ENCODE results near the gene SMARCD1.
A peak's percentile ranks its signal among the peaks of the same experiment; 100 is the strongest.

The SMARCD1 gene

GRCh38 chr12:50060120-50060468 lies 25.0 kb upstream of the SMARCD1 start:
- no peak overlapping the region for H3K27ac ChIP-seq
- H3K9ac ChIP-seq, result no peak overlapping the region
- peaks cover 31 to 57% (median 50%) of the 10 kb centered on the region in 10 experiments for H3K4me1 ChIP-seq
- no peak overlapping the region for H3K4me3 ChIP-seq
- H3K27me3 ChIP-seq, result peaks cover 13 to 32% (median 26%) of the 10 kb centered on the region in 11 experiments
- TF ChIP-seq Cebpa-rat (IDR thresholded peaks at IDR 0.05), result no peak
- peak overlapping the region in 6 of 11 experiments; percentile 27 to 60 (median 44); a peak in 11 of 22 replicates for H3K4me2 ChIP-seq
- peaks cover 0 to 27% (median 8%) of the 10 kb centered on the region in 11 experiments; a peak in 9 of 22 replicates for H4K20me1 ChIP-seq
- H3K9me3 ChIP-seq (replicated peaks in 1 of 11), result no peaks in the 10 kb centered on the region
- H3K36me3 ChIP-seq, result no peaks in the 10 kb centered on the region

- Histone ChIP-seq H3K9me3 (replicated peaks in 1 of 11) (no peaks in the 10 kb centered on the region), H3K27me3 (peaks cover 10 to 27% (median 24%) of the 10 kb centered on the region in 11 experiments), H3K9ac (no peak overlapping the region), H3K4me2 (peak overlapping the region in 5 of 11 experiments; percentile 5 to 60 (median 27); a peak in 6 of 22 replicates), H3K4me3 (no peak overlapping the region), H3K36me3 (no peaks in the 10 kb centered on the region), H4K20me1 (peaks cover 0 to 27% (median 8%) of the 10 kb centered on the region in 11 experiments; a peak in 9 of 22 replicates), H3K27ac (no peak overlapping the region), H3K4me1 (peaks cover 32 to 57% (median 50%) of the 10 kb centered on the region in 10 experiments)
- TF ChIP-seq Cebpa-rat (IDR thresholded peaks at IDR 0.05), result no peak
These were observed 24.0 kb upstream of the SMARCD1 start for GRCh38 chr12:50061171-50061570.

GRCh38 chr12:50061946-50062686 lies 23.0 kb upstream of the SMARCD1 start:
- Histone ChIP-seq H4K20me1 (peaks cover 0 to 18% (median 0%) of the 10 kb centered on the region in 11 experiments; a peak in 3 of 22 replicates), H3K27ac (no peak overlapping the region), H3K36me3 (no peaks in the 10 kb centered on the region), H3K4me2 (peak overlapping the region in 10 of 11 experiments; percentile 19 to 59 (median 36); a peak in 17 of 22 replicates), H3K4me1 (peaks cover 26 to 58% (median 48%) of the 10 kb centered on the region in 10 experiments), H3K9ac (no peak overlapping the region), H3K4me3 (no peak overlapping the region), H3K9me3 (replicated peaks in 1 of 11) (no peaks in the 10 kb centered on the region), H3K27me3 (peaks cover under 1 to 18% (median 14%) of the 10 kb centered on the region in 11 experiments; a peak in 19 of 22 replicates)
- TF ChIP-seq Cebpa-rat (IDR thresholded peaks at IDR 0.05), result no peak

DNA sequence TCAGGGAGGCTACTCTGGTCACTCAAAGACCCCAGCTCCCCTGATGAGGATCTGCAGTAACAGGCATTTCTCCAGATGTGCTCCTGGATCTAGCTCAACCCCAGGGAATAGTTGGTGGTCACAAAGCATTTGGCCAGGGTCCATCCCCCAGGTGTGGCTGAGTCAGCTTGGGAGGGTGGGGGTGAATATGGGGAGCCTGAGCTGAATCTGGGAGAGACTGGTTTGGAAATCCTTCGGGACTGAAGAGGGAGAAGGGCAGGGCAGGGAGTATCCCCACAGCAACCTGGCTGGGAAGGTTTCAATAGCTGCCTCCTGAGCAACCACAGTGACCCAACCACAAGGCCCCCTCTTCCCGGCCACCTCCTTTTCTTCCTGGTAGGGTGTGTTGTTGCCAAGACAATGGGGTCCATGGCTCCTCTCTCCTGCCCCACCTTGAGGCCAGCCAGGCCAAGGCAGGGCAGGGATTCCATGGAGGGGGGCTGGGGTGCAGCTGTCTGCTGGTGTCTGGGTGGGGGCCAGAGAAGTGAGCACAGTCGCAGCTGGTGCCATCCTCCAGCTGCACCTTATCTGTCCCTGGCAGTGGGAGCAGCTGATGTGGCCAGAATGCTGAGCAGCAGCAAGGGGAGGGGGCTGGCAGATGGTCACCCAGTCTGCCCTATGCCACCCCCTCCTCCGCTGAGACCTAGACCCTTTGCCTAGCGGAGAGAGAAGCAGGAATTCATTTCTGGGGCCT lies 22.2 kb upstream of the SMARCD1 start:
- no peak for TF ChIP-seq Cebpa-rat (IDR thresholded peaks at IDR 0.05)
- H3K4me2 ChIP-seq, result peak overlapping the region in 9 of 11 experiments; percentile 19 to 47 (median 36); a peak in 13 of 22 replicates
- H3K36me3 ChIP-seq, result no peaks in the 10 kb centered on the region
- peaks cover 0 to 10% (median 9%) of the 10 kb centered on the region in 11 experiments; a peak in 17 of 22 replicates for H3K27me3 ChIP-seq
- H3K9ac ChIP-seq, result no peak overlapping the region
- peaks cover 0 to 17% (median 0%) of the 10 kb centered on the region in 11 experiments; a peak in 2 of 22 replicates for H4K20me1 ChIP-seq
- no peak overlapping the region for H3K27ac ChIP-seq
- no peaks in the 10 kb centered on the region for H3K9me3 ChIP-seq (replicated peaks in 1 of 11)
- no peak overlapping the region for H3K4me3 ChIP-seq
- H3K4me1 ChIP-seq, result peaks cover 25 to 61% (median 48%) of the 10 kb centered on the region in 10 experiments

DNA sequence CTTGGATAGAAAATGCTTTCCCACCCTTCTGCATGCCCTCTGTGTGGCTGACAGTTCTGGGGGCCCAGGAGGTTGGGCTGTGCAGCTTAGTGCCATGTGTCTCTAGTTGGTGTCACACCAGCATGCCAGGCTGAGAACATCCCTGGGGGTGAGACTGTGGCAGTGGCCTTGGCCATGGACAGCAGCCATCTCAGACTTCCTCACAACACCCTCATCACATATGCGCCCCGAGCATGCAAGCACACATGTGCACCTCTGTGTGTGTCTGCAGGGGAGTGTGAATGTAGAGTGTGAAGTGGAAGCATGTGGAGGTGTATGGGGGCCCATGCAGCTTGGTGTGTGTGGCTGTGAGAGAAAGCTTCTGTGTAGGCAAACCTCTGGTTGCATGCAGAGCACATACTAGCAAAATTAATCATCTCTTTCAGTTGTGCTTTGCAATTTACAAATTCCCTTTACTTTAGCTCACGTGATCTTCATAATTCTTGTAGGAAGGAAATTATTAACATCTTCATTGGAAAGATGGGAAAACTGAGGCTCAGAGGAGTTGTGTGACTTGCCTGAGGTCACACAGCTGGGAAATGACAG lies 19.3 kb upstream of the SMARCD1 start:
- no peaks in the 10 kb centered on the region for H3K27me3 ChIP-seq
- no peaks in the 10 kb centered on the region for H3K9me3 ChIP-seq (replicated peaks in 1 of 11)
- peaks cover 15 to 50% (median 39%) of the 10 kb centered on the region in 10 experiments for H3K4me1 ChIP-seq
- H3K9ac ChIP-seq, result no peak overlapping the region
- H3K36me3 ChIP-seq, result no peaks in the 10 kb centered on the region
- peak overlapping the region in 9 of 11 experiments; percentile 6 to 56 (median 29); a peak in 13 of 22 replicates for H3K4me2 ChIP-seq
- TF ChIP-seq Cebpa-rat (IDR thresholded peaks at IDR 0.05), result no peak
- H4K20me1 ChIP-seq, result no peaks in the 10 kb centered on the region; a peak in 1 of 22 replicates
- H3K4me3 ChIP-seq, result no peak overlapping the region
- H3K27ac ChIP-seq, result no peak overlapping the region

GRCh38 chr12:50066402-50066801 lies 18.7 kb upstream of the SMARCD1 start:
- Histone ChIP-seq H3K9me3 (replicated peaks in 1 of 11) (no peaks in the 10 kb centered on the region), H3K4me1 (peaks cover 15 to 46% (median 36%) of the 10 kb centered on the region in 10 experiments), H3K9ac (no peak overlapping the region), H3K27me3 (no peaks in the 10 kb centered on the region), H3K4me2 (peak overlapping the region in 10 of 11 experiments; percentile 3 to 56 (median 25); a peak in 17 of 22 replicates), H3K4me3 (no peak overlapping the region), H4K20me1 (no peaks in the 10 kb centered on the region; a peak in 1 of 22 replicates), H3K27ac (no peak overlapping the region), H3K36me3 (no peaks in the 10 kb centered on the region)
- TF ChIP-seq Cebpa-rat (IDR thresholded peaks at IDR 0.05), result peak in 1 of 11 experiments; percentile 13; a peak in 1 of 22 replicates

DNA sequence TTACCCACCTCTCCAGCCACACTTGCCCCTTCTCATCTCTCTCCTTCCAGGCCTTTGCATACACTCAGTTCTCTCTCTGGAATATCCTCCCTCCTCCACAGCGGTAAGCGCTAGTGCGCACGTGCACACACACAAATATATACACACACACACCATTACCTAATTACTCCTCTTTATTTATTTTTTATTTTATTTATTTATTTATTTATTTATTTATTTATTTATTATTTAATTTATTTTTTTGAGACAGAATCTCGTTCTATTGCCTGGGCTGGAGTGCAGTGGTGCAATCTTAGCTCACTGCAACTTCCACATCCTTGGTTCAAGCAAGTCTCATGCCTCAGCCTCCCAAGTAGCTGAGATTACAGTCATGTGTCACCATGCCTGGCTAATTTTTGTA lies 16.1 kb upstream of the SMARCD1 start:
- Histone ChIP-seq H3K4me1 (peaks cover 0 to 34% (median 19%) of the 10 kb centered on the region in 10 experiments; a peak in 14 of 20 replicates), H4K20me1 (no peaks in the 10 kb centered on the region; a peak in 2 of 22 replicates), H3K27ac (no peak overlapping the region), H3K4me2 (no peak overlapping the region), H3K27me3 (no peaks in the 10 kb centered on the region), H3K9me3 (replicated peaks in 1 of 11) (no peaks in the 10 kb centered on the region), H3K36me3 (no peaks in the 10 kb centered on the region), H3K4me3 (no peak overlapping the region), H3K9ac (no peak overlapping the region)
- no peak for TF ChIP-seq Cebpa-rat (IDR thresholded peaks at IDR 0.05)

- Histone ChIP-seq H3K9me3 (replicated peaks in 1 of 11) (no peaks in the 10 kb centered on the region), H3K9ac (no peak overlapping the region), H4K20me1 (no peaks in the 10 kb centered on the region; a peak in 2 of 22 replicates), H3K4me1 (peaks cover 0 to 34% (median 19%) of the 10 kb centered on the region in 10 experiments; a peak in 14 of 20 replicates), H3K4me3 (no peak overlapping the region), H3K27me3 (no peaks in the 10 kb centered on the region), H3K36me3 (no peaks in the 10 kb centered on the region), H3K4me2 (no peak overlapping the region), H3K27ac (no peak overlapping the region)
- no peak for TF ChIP-seq Cebpa-rat (IDR thresholded peaks at IDR 0.05)
These were observed 15.6 kb upstream of the SMARCD1 start for GRCh38 chr12:50069539-50069938.
